ENCODE measurements around the gene EXOC7. TPM values are rescaled to one million over a fixed set of nuclear protein-coding genes. Genes with fewer than 3 reads are reported as not detected.

The EXOC7 gene
- total and polyA plus RNA-seq, 2 of the 8 experiments (the other 6 are each of a cell fraction or from before 2014, with no cell fraction given): 77.1 to 92.6 TPM

DNA sequence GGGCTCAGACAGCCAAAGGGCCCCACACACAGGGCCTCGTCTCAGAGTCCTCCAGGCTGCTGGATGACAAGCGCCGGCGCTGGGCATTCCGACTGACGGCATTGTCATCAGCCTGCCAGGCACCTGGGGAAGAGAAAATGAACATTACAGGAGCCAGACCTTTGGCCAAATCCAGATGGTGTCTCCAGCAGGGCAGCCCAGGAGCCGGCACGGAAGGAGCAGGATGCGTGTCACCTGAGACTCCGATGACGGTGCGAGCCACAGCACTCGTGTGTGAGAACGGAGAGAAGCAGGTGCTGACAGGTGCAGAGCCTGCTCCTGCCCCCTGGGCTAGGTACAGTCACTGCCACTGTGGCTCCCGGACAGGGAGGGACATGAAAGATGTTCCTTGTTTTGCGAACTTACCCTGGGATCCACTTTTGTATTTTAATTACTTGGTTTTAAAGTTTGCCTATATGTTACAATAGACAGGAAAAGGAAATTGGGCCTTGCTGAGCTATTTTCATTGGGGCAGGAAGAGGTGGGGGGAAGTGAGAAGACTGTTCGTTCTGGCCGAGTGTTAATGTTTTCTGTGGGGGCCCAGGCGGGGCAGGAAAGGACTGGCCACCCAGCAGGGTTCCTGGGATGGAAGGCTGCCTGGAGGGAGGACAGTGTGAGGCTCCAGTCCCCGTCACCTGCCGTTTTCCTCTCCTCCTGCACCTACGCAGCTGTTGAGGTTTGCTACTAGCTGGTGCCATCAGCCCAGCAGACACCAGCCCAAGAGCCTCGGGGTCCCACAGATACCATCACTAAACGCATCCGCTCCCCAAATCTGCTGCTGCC lies 41.9 kb upstream of the EXOC7 start:
- CTCF ChIA-PET (ENCODE audit: partially characterized antibody): interaction anchor here (0.5 to 24.4 kb wide), 7 partner anchors 10 to 221 kb away, joined by 3 to 778 read pairs (median 5); partner anchors contain the start of gene EXOC7
- Histone ChIP-seq H3K4me3 (ENCODE audit: extremely low read depth in 1 of 4, insufficient read depth in 2 of 4, low read depth in 3 of 4, low read length in 4 of 4) (no peak overlapping the region), H3K4me2 (ENCODE audit: insufficient read depth in 1 of 2, low read depth in 2 of 2, low read length in 2 of 2) (peak overlapping the region in 1 of 2 experiments; percentile 5; a peak in 1 of 4 replicates), H3K23me2 (ENCODE audit: low read depth, low read length) (peaks cover 9% of the 10 kb centered on the region), H2BK5ac (ENCODE audit: low read depth, low read length) (peak overlapping the region; percentile 57; the same call in 1 of the 2 replicates), H2BK15ac (ENCODE audit: low read length) (0 out of 2 replicates have a peak overlapping the region, but pooled peaks have one; percentile 25), H2BK120ac (replicated peaks; ENCODE audit: low read depth, low read length) (no peak overlapping the region), H3K27me3 (replicated peaks in 1 of 4; ENCODE audit: control insufficient read depth in 3 of 4, extremely low read depth in 1 of 4, insufficient read depth in 3 of 4, low read length in 3 of 4) (peaks cover 3 to 27% (median 23%) of the 10 kb centered on the region in 4 experiments), H3K9me3 (ENCODE audit: insufficient read depth in 2 of 2, low read depth in 1 of 2, low read length in 1 of 2) (no peaks in the 10 kb centered on the region), H3K9ac (replicated peaks in 1 of 4; ENCODE audit: extremely low read depth in 1 of 4, low read depth in 3 of 4, low read length in 3 of 4) (no peak overlapping the region), H4K5ac (ENCODE audit: insufficient read length, low read depth, low read length) (no peak overlapping the region), H3K56ac (replicated peaks; ENCODE audit: insufficient read length, low read depth, low read length) (no peak overlapping the region), H2BK12ac (ENCODE audit: low read depth, low read length) (peak overlapping the region; percentile 68; the same call in 1 of the 2 replicates), H3K4ac (replicated peaks; ENCODE audit: insufficient read length, low read depth, low read length) (no peak overlapping the region), H4K91ac (replicated peaks; ENCODE audit: insufficient read length, low read length) (peak overlapping the region; percentile 10), H3K79me2 (ENCODE audit: control insufficient read depth in 1 of 2, insufficient read depth in 2 of 2, low read length in 2 of 2) (no peaks in the 10 kb centered on the region), H3K79me1 (ENCODE audit: low read depth, low read length) (no peaks in the 10 kb centered on the region), H4K20me1 (replicated peaks in 1 of 2; ENCODE audit: control insufficient read depth in 1 of 2, insufficient read depth in 2 of 2, low read length in 2 of 2) (no peaks in the 10 kb centered on the region), H3K18ac (ENCODE audit: extremely low read depth, low read length) (0 out of 2 replicates have a peak overlapping the region, but pooled peaks have one; percentile 40), H3K36me3 (ENCODE audit: control insufficient read depth in 2 of 4, insufficient read depth in 4 of 4, low read length in 3 of 4) (no peaks in the 10 kb centered on the region), H2BK20ac (ENCODE audit: low read length) (0 out of 2 replicates have a peak overlapping the region, but pooled peaks have one; percentile 35), H2AFZ (ENCODE audit: low read length) (no peak overlapping the region), H2AK5ac (ENCODE audit: low read depth, low read length) (peak overlapping the region; percentile 60; the same call in 1 of the 2 replicates), H3K27ac (ENCODE audit: low read depth, low read length) (no peak overlapping the region), H4K8ac (ENCODE audit: extremely low read depth, insufficient read depth, low read length) (peak overlapping the region; percentile 20; the same call in 1 of the 2 replicates), H3K14ac (ENCODE audit: insufficient read length) (no peak overlapping the region), H3K4me1 (replicated peaks in 1 of 4; ENCODE audit: control insufficient read depth in 3 of 4, insufficient read depth in 4 of 4, low read length in 3 of 4) (peaks cover 17 to 25% (median 20%) of the 10 kb centered on the region in 4 experiments), H3K23ac (ENCODE audit: insufficient read length) (no peak overlapping the region)
- no peak for FAIRE-seq
- WGBS, 2 experiments (ENCODE audit: extremely low coverage in 1 of 2, insufficient coverage in 1 of 2, insufficient read length in 1 of 2, insufficient replicate concordance in 2 of 2, low coverage in 1 of 2, low lambda C conversion rate in 2 of 2, missing lambda C conversion rate in 1 of 2): 75% methylated on average over 25 of the region's 25 CpGs; no CpG with 5 or more reads in 1 of the 2 experiments
- POLR2A ChIA-PET (ENCODE audit: partially characterized antibody): interaction anchor here (0.6 to 7.5 kb wide), 4 partner anchors 10 to 38 kb away, joined by 3 to 64 read pairs (median 3); no protein-coding TSS in a partner anchor
- no peak for DNase-seq (ENCODE audit: low read depth in 1 of 2, low spot score in 2 of 2)
- TF ChIP-seq CHD1 (IDR thresholded peaks at IDR 0.05; ENCODE audit: low read depth, low read length) (no peak), ZNF274 (IDR thresholded peaks at IDR 0.05; ENCODE audit: borderline replicate concordance, extremely low read depth, low read length) (no peak), TBP (IDR thresholded peaks at IDR 0.05; ENCODE audit: low read depth, low read length) (no peak), JUN (IDR thresholded peaks at IDR 0.05; ENCODE audit: low read depth, low read length) (no peak), SP4 (IDR thresholded peaks at IDR 0.05; ENCODE audit: low read length) (no peak), BCL11A (IDR thresholded peaks at IDR 0.05; ENCODE audit: low read depth in 2 of 2, low read length in 2 of 2) (no peak), TAF1 (IDR thresholded peaks at IDR 0.05; ENCODE audit: low read depth, low read length) (no peak), KDM5A (IDR thresholded peaks at IDR 0.05; ENCODE audit: low read length) (no peak)
- TF ChIP-seq, protein P1, sequence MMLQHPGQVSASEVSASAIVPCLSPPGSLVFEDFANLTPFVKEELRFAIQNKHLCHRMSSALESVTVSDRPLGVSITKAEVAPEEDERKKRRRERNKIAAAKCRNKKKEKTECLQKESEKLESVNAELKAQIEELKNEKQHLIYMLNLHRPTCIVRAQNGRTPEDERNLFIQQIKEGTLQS (IDR thresholded peaks at IDR 0.05; ENCODE audit: insufficient read depth, low read depth, low read length): no peak

All from H1 (cell line).